ENCODE results near the gene CTSE.

DNA sequence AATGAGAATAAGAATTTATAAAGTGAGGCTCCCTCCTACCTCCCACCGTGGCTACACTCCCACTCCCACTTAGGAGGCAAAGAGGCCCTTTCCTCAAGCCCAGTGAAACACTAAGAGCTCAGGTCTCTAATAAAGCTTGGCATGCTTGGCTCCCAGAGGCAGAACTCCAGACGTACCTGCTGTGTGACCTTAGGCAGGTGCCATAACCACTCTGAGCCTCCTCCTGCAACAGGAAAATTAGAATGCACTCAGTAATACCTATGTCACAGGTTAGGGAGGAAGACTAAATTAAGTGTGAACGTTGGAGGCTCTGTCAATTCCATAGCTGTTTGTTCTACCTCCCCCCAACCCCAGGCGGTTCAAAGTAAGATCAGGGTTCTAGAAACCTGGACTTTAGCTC, 63.9 kb downstream of the CTSE start:
- no peak for TF ChIP-seq POLR2A (IDR thresholded peaks at IDR 0.05; ENCODE audit: low read depth, low read length)
- TF ChIP-seq POLR2AphosphoS5 (IDR thresholded peaks at IDR 0.05; ENCODE audit: low read depth, low read length) = no peak
- no peak for TF ChIP-seq TAF1 (IDR thresholded peaks at IDR 0.05; ENCODE audit: borderline replicate concordance, low read depth, low read length)
